Stimulated activated CD4-positive, alpha-beta T cell treated with anti-CD3 and anti-CD28 coated beads, TNF-alpha, amount 100 ng/mL, for 4 hours (primary cell): ENCODE measurements around the gene VBP1.
"Not testable (repeated sequence)": the region's sequence is repeated elsewhere in the genome, so short reads cannot be mapped to it uniquely, and the experiment has no call there.

Experiments
- DNase-seq, 3 experiments: peaks; one replicate each; pipeline ENCODE4 v3.0.0-alpha.2; 2020; ENCODE audit warnings: low read depth in 3 of 3

Gene VBP1

DNA sequence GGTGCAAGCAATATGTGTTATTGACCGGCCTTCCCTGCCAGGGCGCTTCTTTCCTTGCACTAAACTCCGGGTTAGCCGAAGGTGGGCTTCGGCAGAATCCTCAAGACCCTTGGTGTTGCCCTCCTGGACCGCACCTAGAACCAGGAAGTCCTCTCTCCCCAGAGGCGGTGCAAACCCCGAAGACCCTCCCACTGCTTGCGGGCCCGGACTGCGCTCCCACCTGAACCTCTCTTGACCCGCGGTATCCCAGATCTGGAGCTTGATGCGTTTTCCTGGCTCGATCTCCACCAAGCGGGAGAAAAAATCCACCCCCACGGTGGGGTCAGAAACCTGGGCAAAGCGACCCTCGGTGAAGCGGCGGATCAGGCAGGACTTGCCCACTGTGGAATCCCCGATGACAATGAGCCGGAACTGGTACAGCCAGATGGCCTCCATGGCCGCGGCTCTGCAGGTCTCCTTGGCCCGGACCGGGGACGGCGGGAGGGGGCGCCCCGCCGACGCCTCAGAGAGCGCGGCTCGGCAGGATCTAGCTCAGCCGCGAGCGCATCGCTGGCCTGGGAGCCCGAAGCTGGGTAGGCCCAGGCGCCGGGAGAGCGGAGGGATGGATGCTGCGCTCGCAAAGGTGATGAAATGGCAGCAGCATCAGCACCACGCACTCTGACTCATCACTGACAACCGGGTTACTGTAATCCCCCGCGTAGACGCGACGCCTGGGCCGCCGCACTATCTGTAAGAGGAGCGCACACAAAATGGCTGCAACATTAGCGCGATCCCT, 47.8 kb downstream of the VBP1 start, which contains the start of gene RAB39B:
Gene RAB39B (minus strand): TSS at position 638 of the 775 bp plus-strand sequence. CDS start 203 bp downstream, at position 435.
- peak; percentile 34 to 53 (median 46) for DNase-seq

DNA sequence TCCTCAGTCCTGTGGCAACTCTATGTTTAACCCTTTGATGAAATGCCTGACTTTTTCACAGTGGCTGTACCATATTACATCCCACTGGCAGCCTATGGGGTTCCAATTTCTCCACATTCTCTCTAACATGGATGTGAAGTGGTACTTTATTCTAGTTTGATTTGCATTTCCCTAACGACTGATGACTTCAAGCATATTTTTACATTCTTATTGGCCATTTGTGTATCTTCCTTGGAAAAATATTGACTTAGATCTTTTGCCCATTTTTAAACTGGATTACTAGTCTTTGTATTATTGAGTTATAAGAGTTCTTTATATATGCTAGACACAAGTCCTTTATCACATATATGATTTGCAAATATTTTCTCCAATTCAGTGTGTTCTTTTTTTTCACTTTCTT, 50.2 kb downstream of the VBP1 start:
- no peak for DNase-seq

DNA sequence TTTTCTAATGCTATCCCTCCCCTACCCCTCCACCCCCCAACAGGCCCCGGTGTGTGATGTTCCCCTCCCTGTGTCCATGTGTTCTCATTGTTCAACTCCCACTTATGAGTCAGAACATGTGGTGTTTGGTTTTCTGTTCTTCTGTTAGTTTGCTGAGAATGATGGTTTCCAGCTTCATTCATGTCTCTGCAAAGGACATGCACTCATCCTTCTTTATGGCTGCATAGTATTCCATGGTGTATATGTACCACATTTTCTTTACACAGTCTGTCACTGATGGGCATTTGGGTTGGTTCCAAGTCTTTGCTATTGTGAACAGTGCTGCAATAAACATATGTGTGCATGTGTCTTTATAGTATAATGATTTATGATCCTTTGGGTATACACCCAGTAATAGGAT, 51.7 kb downstream of the VBP1 start:
- not testable (repeated sequence) for DNase-seq

DNA sequence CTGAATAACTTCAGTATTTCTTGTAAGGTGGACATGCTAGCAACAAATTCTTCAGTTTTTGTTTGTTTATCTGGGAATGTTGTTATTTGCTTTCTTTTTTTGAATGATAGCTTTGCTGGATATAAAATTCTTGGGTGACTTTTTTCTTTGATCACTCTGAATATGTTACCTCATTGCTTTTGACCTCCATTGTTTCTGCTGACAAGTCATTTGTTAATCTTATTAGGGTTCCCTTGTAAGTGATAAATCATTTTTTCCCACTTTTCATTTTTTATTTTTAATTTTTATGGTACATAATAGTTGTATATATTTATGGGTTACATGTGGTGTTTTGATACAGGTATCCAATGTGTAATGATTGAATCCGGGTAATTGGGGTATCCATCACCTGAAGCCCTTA, 54.7 kb downstream of the VBP1 start:
- no peak for DNase-seq

DNA sequence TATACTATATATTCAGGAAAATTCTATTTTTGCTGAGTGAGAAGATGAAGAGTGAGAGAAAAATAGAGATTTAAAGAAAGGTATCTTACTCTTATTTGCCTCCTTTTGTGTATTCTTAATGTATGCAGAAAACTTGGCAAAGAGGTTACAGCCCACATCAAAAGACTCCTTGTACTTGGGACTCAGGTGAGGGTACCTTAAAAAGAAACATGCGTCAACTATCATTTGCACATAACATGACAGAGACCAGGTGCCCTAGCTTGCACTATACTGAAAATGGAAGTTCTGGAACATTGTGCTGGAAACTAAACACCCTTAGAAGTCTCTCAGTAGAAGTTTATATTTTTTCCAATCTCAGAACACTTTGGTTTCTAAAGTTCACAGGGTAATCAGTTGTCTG, 63.6 kb downstream of the VBP1 start:
- DNase-seq: no peak
